SK-N-SH (cell line): ENCODE results near the gene CFAP65. TPM values are rescaled to one million over a fixed set of nuclear protein-coding genes. Genes with fewer than 3 reads are reported as not detected.

Source experiments
- CTCF ChIA-PET: fragments of 300-600, 350-600 bp; formaldehyde crosslinking; extraction: SDS; loops from one replicate; lab custom pipeline; 2021; lab: Yijun Ruan, JAX
- POLR2A ChIA-PET: fragments of 350-600 bp; sonication (Branson Sonifier 250); formaldehyde crosslinking; extraction: SDS; loops from one replicate; lab custom pipeline; 2020; ENCODE audit warnings: antibody characterized with exemption, inconsistent platforms; lab: Yijun Ruan, JAX
- DNase-seq: peaks from one replicate; pipeline ENCODE4 v3.0.0; 2012
- H2AFZ ChIP-seq: fragments of 200-600 bp; sonication (generic); 2 replicates; pipeline ENCODE4 v1.8.1; 2016; ENCODE audit warnings: antibody characterized with exemption, mild to moderate bottlenecking, low read depth
- H3F3A ChIP-seq: fragments of 200-600 bp; sonication (generic); replicated peaks from 2 replicates; pipeline ENCODE3; 2016; ENCODE audit warnings: antibody characterized with exemption, mild to moderate bottlenecking; ENCODE audit not compliant: insufficient read depth
- H3K27ac ChIP-seq, 2 experiments: fragments of 200-500 bp in 1 of 2; fragments of 200-600 bp in 1 of 2; sonication (Bioruptor generic) in 1 of 2; sonication (generic), shearing (Covaris generic) in 1 of 2; 2 replicates each; pipeline versions ENCODE4 v1.5.1 to v1.6.1; 2014 to 2016; ENCODE audit warnings: low read depth in 2 of 2, inconsistent platforms in 1 of 2, low read length in 1 of 2, mild to moderate bottlenecking in 1 of 2, mixed read lengths in 1 of 2
- H3K27me3 ChIP-seq: fragments of 200-600 bp; sonication (generic), shearing (Covaris generic); 2 replicates; pipeline ENCODE4 v1.6.1; 2016; ENCODE audit warnings: mixed run types; ENCODE audit not compliant: insufficient read depth
- H3K36me3 ChIP-seq, 2 experiments: fragments of 200-500 bp in 1 of 2; fragments of 200-600 bp in 1 of 2; sonication (Bioruptor generic) in 1 of 2; sonication (generic) in 1 of 2; replicated peaks in 1 of 2; 2 replicates each; pipeline versions ENCODE3 to v1.5.1; 2014 to 2016; ENCODE audit warnings: low read length in 1 of 2, mild to moderate bottlenecking in 1 of 2; ENCODE audit not compliant: insufficient read depth in 2 of 2, control insufficient read depth in 1 of 2
- H3K4me1 ChIP-seq, 2 experiments: fragments of 200-500 bp in 1 of 2; fragments of 200-600 bp in 1 of 2; sonication (Bioruptor generic) in 1 of 2; sonication (generic), shearing (Covaris generic) in 1 of 2; 2 replicates each; pipeline versions ENCODE4 v1.5.1 to v1.6.1; 2014 to 2016; ENCODE audit warnings: low read depth in 1 of 2, low read length in 1 of 2, mixed run types in 1 of 2; ENCODE audit not compliant: insufficient read depth in 2 of 2, control insufficient read depth in 1 of 2
- H3K4me2 ChIP-seq: fragments of 200-600 bp; sonication (generic), shearing (Covaris generic); 2 replicates; pipeline ENCODE4 v1.6.1; 2017; ENCODE audit warnings: mixed run types
- H3K4me3 ChIP-seq, 2 experiments: fragments of 200-500 bp in 1 of 2; fragments of 200-600 bp in 1 of 2; sonication (Bioruptor generic) in 1 of 2; sonication (generic), shearing (Covaris generic) in 1 of 2; 2 replicates each; pipeline versions ENCODE4 v1.5.1 to v1.8.1; 2014 to 2016; ENCODE audit warnings: low read depth in 2 of 2, inconsistent platforms in 1 of 2, low read length in 1 of 2, mild to moderate bottlenecking in 1 of 2, mixed read lengths in 1 of 2, moderate library complexity in 1 of 2
- H3K79me2 ChIP-seq: fragments of 200-600 bp; sonication (generic); 2 replicates; pipeline ENCODE4 v1.8.1; 2017; ENCODE audit warnings: mild to moderate bottlenecking; ENCODE audit not compliant: insufficient read depth
- H3K9ac ChIP-seq: fragments of 200-600 bp; sonication (generic); 2 replicates; pipeline ENCODE4 v1.6.1; 2017; ENCODE audit warnings: mixed run types
- H3K9me2 ChIP-seq: fragments of 200-600 bp; sonication (generic); 2 replicates; pipeline ENCODE4 v1.6.1; 2017; ENCODE audit warnings: mixed run types
- H3K9me3 ChIP-seq: fragments of 200-600 bp; sonication (generic); 2 replicates; pipeline ENCODE4 v1.6.1; 2017; ENCODE audit warnings: mixed run types, mild to moderate bottlenecking, moderate library complexity
- H4K20me1 ChIP-seq: fragments of 200-600 bp; sonication (generic); 2 replicates; pipeline ENCODE4 v1.6.1; 2017; ENCODE audit warnings: mild to moderate bottlenecking, mixed run types; ENCODE audit not compliant: insufficient read depth
- CHD2 ChIP-seq: fragments of 150-350 bp; IDR thresholded peaks from 2 replicates; pipeline ENCODE4 v1.6.1; 2018; ENCODE audit warnings: low read length; ENCODE audit not compliant: partially characterized antibody
- EP300 ChIP-seq, 2 experiments: IDR thresholded peaks; 2 replicates each; pipeline versions ENCODE4 v1.4.0 to v1.6.1; 2012; ENCODE audit warnings: borderline replicate concordance in 1 of 2, low read depth in 1 of 2, low read length in 1 of 2
- FOSL2 ChIP-seq: IDR thresholded peaks from 2 replicates; pipeline ENCODE4 v1.4.0; 2012; ENCODE audit warnings: low read depth, mild to moderate bottlenecking, moderate library complexity, borderline replicate concordance
- GABPA ChIP-seq: IDR thresholded peaks from 2 replicates; pipeline ENCODE4 v1.4.0; 2012; ENCODE audit warnings: low read depth, mild to moderate bottlenecking
- GATA2 ChIP-seq: sonication (generic); formaldehyde crosslinking; IDR thresholded peaks from 2 replicates; pipeline ENCODE4 v1.5.0; 2020; ENCODE audit warnings: mild to moderate bottlenecking, missing genetic modification reagents
- JUND ChIP-seq: IDR thresholded peaks from 2 replicates; pipeline ENCODE4 v1.4.0; 2012
- MEF2A ChIP-seq: IDR thresholded peaks from 2 replicates; pipeline ENCODE4 v1.4.0; 2012; ENCODE audit warnings: low read depth, borderline replicate concordance
- NFIC ChIP-seq: IDR thresholded peaks from 2 replicates; pipeline ENCODE4 v1.4.0; 2012; ENCODE audit warnings: borderline replicate concordance
- POLR2AphosphoS5 ChIP-seq: IDR thresholded peaks from 2 replicates; pipeline ENCODE4 v1.6.1; 2012; ENCODE audit warnings: low read depth, low read length
- RCOR1 ChIP-seq: fragments of 150-350 bp; IDR thresholded peaks from 2 replicates; pipeline ENCODE4 v1.6.1; 2017; ENCODE audit warnings: antibody characterized with exemption, low read length
- RFX5 ChIP-seq: IDR thresholded peaks from 2 replicates; pipeline ENCODE4 v1.6.1; 2012; ENCODE audit warnings: mild to moderate bottlenecking, improper control_type of control experiment, low read length
- RXRA ChIP-seq: IDR thresholded peaks from 2 replicates; pipeline ENCODE4 v1.4.0; 2012; ENCODE audit warnings: low read depth, mild to moderate bottlenecking, borderline replicate concordance
- SIN3A ChIP-seq: IDR thresholded peaks from 2 replicates; pipeline ENCODE4 v1.6.1; 2012; ENCODE audit warnings: low read depth, mild to moderate bottlenecking, low read length, moderate library complexity, borderline replicate concordance
- TCF12 ChIP-seq: IDR thresholded peaks from 2 replicates; pipeline ENCODE4 v1.4.0; 2012
- TEAD4 ChIP-seq: IDR thresholded peaks from 2 replicates; pipeline ENCODE4 v1.4.0; 2012; ENCODE audit warnings: mild to moderate bottlenecking, borderline replicate concordance; ENCODE audit not compliant: insufficient read depth
- YY1 ChIP-seq: IDR thresholded peaks from 2 replicates; pipeline ENCODE4 v1.4.0; 2012; ENCODE audit warnings: low read depth, mild to moderate bottlenecking
- WGBS: methylation state at CpG from one replicate; pipeline ENCODE4 v1.1.6; 2017; ENCODE audit warnings: low lambda C conversion rate; 5-methylcytosine and 5-hydroxymethylcytosine counted together
- polyA plus RNA-seq, 3 experiments: library from polyadenylated mRNA; depleted of rRNA; stranded (reverse); fragments of >200 nt; gene quantifications; 2 replicates each; pipeline ENCODE4 v1.2.3, GENCODE V29; 2012
- TF ChIP-seq, protein P1 (sequence below): IDR thresholded peaks from 2 replicates; pipeline ENCODE4 v1.4.0; 2012; ENCODE audit warnings: low read depth
- TF ChIP-seq, protein P2 (sequence below): IDR thresholded peaks from 2 replicates; pipeline ENCODE4; 2012
- TF ChIP-seq, protein P3 (sequence below): fragments of 150-350 bp; IDR thresholded peaks from 2 replicates; pipeline ENCODE4 v1.6.1; 2017; ENCODE audit warnings: antibody characterized with exemption, low read length, low read depth, borderline replicate concordance
- TF ChIP-seq, protein P4 (sequence below): fragments of 200-600 bp; sonication (generic); IDR thresholded peaks from 2 replicates; pipeline ENCODE4 v1.6.1; 2017; ENCODE audit warnings: antibody characterized with exemption, mild to moderate bottlenecking, moderate library complexity

CFAP65 gene
- polyA plus RNA-seq, 1 of the 3 experiments (the other 2 are of a cell fraction): 0.95 TPM

DNA sequence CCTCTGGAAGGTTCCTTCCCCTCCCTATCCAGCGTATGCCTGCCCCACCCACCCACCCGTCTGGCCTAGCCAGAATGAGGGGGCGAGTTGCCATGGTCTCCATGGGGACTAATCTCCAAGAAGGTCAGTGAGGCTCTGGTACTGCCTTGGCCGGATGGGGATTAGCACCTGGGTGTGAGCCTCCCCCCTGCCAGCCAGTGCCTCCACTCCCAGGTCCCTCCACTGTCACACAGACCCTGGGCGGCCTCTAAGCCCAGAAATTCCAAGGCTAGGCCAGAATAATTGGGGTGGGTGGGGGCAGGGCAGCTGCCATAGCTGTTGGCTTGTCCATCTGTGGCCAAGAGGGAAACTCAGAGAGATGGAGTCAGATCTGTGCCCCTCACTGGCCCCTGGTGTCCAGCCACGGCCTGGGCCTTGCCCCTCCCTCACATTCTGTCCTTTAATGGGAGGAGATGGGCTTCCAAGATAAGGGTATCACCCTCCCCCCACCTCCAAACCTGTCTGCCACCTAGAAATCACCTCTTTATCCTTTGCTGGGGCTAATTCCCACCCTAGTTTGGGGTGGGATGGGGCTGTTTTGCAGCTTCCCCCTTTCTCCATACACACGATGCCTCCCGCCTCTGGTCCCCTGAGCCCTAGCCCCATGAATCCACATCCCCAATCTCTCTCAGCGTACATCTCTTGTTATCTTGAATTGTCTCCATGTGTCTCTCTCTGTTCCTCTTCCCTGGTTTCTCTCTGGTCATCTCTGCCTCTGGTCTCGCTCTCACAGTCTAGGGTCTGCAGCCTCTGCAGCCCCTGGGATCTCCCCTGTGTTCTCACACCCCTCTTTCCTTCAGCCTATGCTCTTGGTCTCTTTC is 42.1 kb downstream of the CFAP65 start:
- no peaks in the 10 kb centered on the region for H3F3A ChIP-seq
- peaks cover 17% of the 10 kb centered on the region; the same call in 1 of the 2 replicates for H3K27me3 ChIP-seq
- H3K4me2 ChIP-seq: no peak overlapping the region
- WGBS: 66% methylated on average over 9 of the region's 10 CpGs
- H3K9me2 ChIP-seq: no peaks in the 10 kb centered on the region
- H3K27ac ChIP-seq: peak overlapping the region in 1 of 2 experiments; percentile 99; a peak in 2 of 4 replicates
- H3K9me3 ChIP-seq: no peaks in the 10 kb centered on the region
- no peak overlapping the region for H3K9ac ChIP-seq
- no peaks in the 10 kb centered on the region for H3K79me2 ChIP-seq
- no peaks in the 10 kb centered on the region for H4K20me1 ChIP-seq
- peaks cover 0 to 78% of the 10 kb centered on the region in 2 experiments; a peak in 2 of 4 replicates for H3K4me1 ChIP-seq
- peak; percentile 52 for DNase-seq
- H2AFZ ChIP-seq: no peak overlapping the region
- H3K36me3 ChIP-seq: no peaks in the 10 kb centered on the region
- ChIA-PET CTCF (interaction anchor here (0.8 to 12.8 kb wide), 11 partner anchors 11 to 156 kb away, joined by 3 to 258 read pairs (median 5); partner anchors contain the start of gene FEV), POLR2A (interaction anchor here (0.7 to 6.8 kb wide), 4 partner anchors 17 to 39 kb away, joined by 3 to 89 read pairs (median 8); partner anchors contain the start of genes CDK5R2 and FEV)
- TF ChIP-seq TCF12 (no peak), RFX5 (no peak), RCOR1 (no peak), TEAD4 (no peak), FOSL2 (no peak), NFIC (no peak), GABPA (no peak), CHD2 (peak; percentile 49), MEF2A (no peak), POLR2AphosphoS5 (no peak), GATA2 (CRISPR knock-in tag) (peak; percentile 88), JUND (no peak), EP300 (IDR thresholded peaks at IDR 0.05; ENCODE audit: borderline replicate concordance in 1 of 2, low read depth in 1 of 2, low read length in 1 of 2) (0 out of 4 replicates have a peak, but pooled peaks of 1 of the 2 experiments have one; percentile 22)
- TF ChIP-seq, protein P1, sequence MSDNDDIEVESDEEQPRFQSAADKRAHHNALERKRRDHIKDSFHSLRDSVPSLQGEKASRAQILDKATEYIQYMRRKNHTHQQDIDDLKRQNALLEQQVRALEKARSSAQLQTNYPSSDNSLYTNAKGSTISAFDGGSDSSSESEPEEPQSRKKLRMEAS: no peak
- TF ChIP-seq, all 33 proteins: peak for 3
- H3K4me3 ChIP-seq: peak overlapping the region in 1 of 2 experiments; percentile 16; a peak in 1 of 4 replicates

DNA sequence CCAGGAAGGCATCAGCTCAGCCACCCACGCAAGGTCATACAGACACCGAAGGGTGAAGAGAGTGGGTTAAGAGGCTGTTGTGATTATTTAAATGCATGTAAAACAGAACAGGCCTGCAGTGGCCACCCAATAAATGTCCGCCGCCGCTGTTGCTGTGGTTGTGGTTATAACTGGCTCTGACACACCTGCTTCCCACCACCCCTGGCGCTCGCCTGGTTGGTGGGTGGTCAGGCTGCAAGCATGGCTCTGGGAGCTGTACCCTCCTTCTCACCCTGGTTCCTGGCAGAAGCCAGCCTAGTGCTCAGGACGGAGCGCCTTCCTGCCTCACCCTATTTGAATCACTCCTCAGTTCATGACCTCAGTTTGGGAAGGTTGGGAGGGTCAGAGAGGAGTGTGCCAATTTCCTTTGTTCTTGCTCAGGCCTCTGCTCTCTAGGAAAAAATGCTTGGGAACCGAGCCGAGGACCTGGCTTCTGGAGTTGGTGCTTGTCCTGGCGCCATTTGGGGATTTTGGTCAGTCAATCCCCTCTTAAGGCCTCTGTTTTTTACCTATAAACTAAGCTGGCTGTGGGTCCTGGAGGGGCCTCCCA is 42.8 kb downstream of the CFAP65 start:
- no peaks in the 10 kb centered on the region for H3K36me3 ChIP-seq
- CTCF ChIA-PET: interaction anchor here (0.6 to 12.8 kb wide), 11 partner anchors 9 to 180 kb away, joined by 3 to 258 read pairs (median 5); partner anchors contain the start of genes CDK5R2 and FEV
- H3K4me1 ChIP-seq: peaks cover 0 to 71% of the 10 kb centered on the region in 2 experiments; a peak in 2 of 4 replicates
- no peak overlapping the region for H3K9ac ChIP-seq
- no peak overlapping the region for H3K4me2 ChIP-seq
- H3K27me3 ChIP-seq: peaks cover 10% of the 10 kb centered on the region; the same call in 1 of the 2 replicates
- 55% methylated on average over 6 of the region's 12 CpGs for WGBS
- DNase-seq: no peak
- peak overlapping the region in 1 of 2 experiments; percentile 99; a peak in 2 of 4 replicates for H3K27ac ChIP-seq
- TF ChIP-seq RXRA: no peak
- TF ChIP-seq SIN3A: no peak
- no peak for TF ChIP-seq NFIC
- TF ChIP-seq, protein P2, sequence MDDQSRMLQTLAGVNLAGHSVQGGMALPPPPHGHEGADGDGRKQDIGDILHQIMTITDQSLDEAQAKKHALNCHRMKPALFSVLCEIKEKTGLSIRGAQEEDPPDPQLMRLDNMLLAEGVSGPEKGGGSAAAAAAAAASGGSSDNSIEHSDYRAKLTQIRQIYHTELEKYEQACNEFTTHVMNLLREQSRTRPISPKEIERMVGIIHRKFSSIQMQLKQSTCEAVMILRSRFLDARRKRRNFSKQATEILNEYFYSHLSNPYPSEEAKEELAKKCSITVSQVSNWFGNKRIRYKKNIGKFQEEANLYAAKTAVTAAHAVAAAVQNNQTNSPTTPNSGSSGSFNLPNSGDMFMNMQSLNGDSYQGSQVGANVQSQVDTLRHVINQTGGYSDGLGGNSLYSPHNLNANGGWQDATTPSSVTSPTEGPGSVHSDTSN: no peak
- TF ChIP-seq, protein P3, sequence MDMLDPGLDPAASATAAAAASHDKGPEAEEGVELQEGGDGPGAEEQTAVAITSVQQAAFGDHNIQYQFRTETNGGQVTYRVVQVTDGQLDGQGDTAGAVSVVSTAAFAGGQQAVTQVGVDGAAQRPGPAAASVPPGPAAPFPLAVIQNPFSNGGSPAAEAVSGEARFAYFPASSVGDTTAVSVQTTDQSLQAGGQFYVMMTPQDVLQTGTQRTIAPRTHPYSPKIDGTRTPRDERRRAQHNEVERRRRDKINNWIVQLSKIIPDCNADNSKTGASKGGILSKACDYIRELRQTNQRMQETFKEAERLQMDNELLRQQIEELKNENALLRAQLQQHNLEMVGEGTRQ: no peak
- no peak for TF ChIP-seq YY1
- TF ChIP-seq, protein P4, sequence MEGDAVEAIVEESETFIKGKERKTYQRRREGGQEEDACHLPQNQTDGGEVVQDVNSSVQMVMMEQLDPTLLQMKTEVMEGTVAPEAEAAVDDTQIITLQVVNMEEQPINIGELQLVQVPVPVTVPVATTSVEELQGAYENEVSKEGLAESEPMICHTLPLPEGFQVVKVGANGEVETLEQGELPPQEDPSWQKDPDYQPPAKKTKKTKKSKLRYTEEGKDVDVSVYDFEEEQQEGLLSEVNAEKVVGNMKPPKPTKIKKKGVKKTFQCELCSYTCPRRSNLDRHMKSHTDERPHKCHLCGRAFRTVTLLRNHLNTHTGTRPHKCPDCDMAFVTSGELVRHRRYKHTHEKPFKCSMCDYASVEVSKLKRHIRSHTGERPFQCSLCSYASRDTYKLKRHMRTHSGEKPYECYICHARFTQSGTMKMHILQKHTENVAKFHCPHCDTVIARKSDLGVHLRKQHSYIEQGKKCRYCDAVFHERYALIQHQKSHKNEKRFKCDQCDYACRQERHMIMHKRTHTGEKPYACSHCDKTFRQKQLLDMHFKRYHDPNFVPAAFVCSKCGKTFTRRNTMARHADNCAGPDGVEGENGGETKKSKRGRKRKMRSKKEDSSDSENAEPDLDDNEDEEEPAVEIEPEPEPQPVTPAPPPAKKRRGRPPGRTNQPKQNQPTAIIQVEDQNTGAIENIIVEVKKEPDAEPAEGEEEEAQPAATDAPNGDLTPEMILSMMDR: no peak
- H4K20me1 ChIP-seq: no peaks in the 10 kb centered on the region
- H3K9me2 ChIP-seq: no peaks in the 10 kb centered on the region
- POLR2A ChIA-PET: interaction anchor here (0.7 to 6.8 kb wide), 5 partner anchors 10 to 208 kb away, joined by 3 to 89 read pairs (median 4); partner anchors contain the start of genes CDK5R2, FEV and ZFAND2B
- H3F3A ChIP-seq: no peaks in the 10 kb centered on the region
- H2AFZ ChIP-seq: no peak overlapping the region
- no peaks in the 10 kb centered on the region for H3K9me3 ChIP-seq
- no peak overlapping the region for H3K4me3 ChIP-seq
- H3K79me2 ChIP-seq: no peaks in the 10 kb centered on the region
